GM18867 (cell line): Measurements from ENCODE around the gene FERD3L.

ENCODE experiments used
- ATAC-seq: cut with Tn5 transposase; IDR thresholded peaks from one replicate; pipeline ENCODE4 v1.9.1; 2021; ENCODE audit warnings: mild to moderate bottlenecking, moderate library complexity; ENCODE audit not compliant: unreplicated experiment

Gene FERD3L

DNA sequence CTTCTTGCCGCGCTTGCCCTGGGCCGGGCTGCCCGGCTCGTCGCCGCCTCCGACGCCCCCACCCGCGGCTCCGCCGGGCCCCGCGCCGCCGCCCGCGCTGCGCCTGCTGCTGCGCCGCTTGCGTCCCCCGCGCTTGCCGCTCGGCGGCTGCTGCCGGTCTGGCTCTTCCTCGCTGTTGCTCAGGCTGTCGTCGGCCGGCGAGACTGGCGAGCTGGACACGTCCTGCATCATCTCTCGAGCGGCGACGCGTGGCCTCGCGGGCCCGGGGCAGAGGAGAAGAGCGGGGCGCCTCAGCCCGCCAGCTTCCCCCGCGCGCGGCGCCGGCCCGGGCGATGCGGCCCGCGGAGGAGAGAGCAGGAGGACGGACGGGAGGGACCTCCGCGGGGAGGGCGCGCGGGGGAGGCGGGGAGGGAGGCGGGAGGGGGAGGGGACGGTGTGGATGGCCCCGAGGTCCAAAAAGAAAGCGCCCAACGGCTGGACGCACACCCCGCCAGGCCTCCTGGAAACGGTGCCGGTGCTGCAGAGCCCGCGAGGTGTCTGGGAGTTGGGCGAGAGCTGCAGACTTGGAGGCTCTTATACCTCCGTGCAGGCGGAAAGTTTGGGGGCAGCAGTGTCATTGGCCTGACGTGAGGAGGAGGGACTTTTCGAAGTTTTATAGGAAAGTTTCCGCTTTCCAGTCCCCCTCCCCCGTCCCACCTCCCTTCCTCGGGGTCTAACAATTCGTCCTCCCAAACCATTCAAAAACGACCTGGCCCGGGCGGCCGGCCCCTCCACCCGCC lies 27.9 kb downstream of the FERD3L start, which contains the start of gene TWIST1:
Gene TWIST1 (minus strand): TSS at position 546 of the 779 bp plus-strand sequence. CDS start 315 bp downstream, at position 231.
- peak; percentile 35 for ATAC-seq

- ATAC-seq = peak; percentile 24
Measured at GRCh38 chr7:19116121-19117090, 28.8 kb downstream of the FERD3L start.

DNA sequence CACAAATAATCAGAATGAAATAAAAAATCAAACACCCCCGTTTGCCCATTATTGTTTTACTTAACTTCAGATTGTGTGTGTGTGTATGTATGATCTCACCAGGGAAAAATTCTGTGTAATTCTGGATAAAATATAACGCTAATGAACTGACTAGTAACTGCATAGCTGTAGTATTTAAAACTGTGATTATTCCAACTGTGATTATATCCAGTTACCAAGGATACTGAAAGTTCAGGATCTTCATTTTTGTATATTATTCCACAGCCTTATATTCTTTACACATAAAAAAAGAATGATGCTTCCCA lies 30.7 kb downstream of the FERD3L start:
- ATAC-seq = no peak

DNA sequence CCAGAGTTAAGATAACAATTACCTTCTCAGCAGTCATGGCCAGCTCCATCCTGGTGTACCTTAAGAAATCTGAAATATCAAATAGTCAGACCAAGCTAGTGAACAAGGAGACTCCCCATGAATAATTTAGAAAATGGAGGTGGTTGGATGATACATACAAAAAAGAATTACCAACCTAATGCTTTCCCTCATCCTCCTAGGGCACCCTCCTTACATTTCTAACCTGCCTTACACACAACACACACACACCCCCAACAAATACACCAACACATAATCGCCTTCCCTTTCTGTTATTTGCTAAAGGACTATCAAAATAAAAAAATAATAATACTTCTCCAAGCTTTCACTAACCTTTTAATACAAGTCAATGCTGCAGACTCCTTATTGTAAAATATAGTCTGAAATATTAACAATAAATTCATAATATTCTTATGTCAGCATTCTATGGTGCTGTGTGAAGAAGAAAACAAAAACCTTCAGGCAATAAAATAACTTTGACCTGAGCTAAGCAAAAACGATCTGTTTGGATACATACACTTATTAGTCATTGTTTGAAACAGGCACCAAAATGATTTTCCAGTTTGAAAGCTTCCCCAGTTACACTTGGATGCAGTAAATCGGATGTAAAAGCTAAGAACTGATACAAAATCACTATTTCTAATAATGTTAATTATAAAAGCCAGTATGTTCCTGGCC lies 31.2 kb downstream of the FERD3L start:
- no peak for ATAC-seq

GRCh38 chr7:19113002-19113350 lies 32.2 kb downstream of the FERD3L start:
- ATAC-seq = no peak

GRCh38 chr7:19112274-19113001 lies 32.8 kb downstream of the FERD3L start:
- no peak for ATAC-seq

DNA sequence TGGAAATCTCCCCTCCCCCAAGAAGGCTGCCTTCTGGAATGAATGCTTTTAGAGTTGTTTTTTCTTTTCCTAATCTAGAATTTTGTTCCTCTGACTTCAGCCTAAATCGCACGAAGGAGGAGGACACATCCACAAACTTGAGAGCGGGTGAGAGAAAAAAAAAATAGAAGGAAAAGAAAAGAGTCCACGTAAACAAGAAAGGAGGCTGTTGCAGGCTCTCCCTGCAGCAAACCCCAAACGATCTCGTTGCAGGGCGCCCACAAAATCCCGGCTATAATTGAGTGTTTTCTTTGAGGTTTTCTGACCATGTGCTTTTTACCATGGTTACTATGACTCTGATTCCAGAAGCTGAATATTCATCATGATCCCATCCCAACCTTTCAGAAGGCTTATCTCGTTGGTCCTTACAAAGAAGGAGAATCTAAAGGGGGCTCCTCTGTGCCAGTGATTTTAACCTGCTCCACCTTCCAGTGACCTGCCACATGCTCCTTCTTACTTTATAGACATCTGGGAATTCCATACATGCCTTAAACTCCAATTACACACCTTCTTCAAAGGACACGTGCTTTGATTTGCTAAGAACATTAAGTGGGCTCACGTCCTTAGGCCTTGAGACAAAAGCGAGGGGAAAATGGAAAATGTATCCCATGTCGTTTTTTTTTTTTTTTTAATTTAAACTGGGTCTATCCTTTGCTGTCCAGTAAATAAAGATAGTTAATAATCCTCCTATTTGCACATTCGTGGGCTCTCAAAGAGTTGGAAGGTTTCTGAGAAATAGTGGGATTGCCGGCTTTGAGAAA lies 33.5 kb downstream of the FERD3L start:
- ATAC-seq = no peak

DNA sequence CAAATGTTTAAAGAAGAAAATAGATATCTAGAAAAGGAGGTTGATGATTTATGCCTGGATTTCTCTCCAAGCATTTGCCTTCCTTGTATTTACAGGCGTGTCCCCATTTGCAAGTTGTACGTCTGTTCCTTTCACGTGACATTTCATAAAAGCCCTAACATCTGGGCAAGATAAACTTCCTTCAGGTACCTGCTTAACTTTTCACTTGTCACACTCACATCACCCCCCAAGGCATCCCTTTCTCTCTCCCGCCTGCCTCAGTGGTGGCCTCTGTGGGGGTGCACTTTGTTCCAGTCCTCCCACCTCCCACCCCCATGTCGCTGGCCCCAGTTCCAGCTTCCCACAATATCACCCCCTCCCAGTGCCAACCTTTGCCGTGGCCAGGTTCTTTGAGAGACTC lies 34.4 kb downstream of the FERD3L start:
- no peak for ATAC-seq

DNA sequence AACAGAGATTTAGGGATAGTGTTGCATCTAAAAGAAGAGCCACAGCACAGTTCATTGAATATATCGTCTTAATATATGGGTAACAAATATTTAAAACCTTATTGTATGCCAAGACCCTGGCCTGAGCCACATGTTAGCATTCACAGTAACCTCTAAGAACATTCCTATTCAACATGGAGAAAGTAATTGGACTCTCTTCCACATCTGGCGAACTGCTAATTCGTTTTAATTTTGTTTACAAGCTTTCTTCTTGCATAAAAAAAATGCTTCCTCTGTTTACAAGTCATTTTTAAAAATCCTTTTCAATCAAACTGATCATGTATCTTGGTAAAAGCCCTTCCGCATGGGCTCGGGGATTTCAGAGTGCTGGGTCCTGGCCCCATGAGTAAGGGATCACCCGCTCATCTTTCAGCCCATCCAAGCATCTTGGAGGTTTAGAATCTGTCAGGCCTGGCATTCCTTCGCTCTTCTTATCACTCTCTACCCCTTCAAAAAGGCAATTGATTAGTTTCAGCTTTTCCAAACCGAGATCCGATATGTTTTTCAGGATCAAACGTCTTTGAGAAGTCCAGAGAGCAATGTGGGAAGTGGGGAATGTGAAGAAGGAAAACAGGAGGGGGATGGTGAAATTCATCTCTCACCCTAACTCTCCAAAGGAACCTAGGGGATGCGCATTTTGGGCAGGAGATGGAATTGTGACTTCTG lies 35.0 kb downstream of the FERD3L start:
- ATAC-seq = no peak

- ATAC-seq = no peak
Measured at GRCh38 chr7:19109000-19109946, 35.9 kb downstream of the FERD3L start.

- ATAC-seq = no peak
Measured at GRCh38 chr7:19107356-19108146, 37.7 kb downstream of the FERD3L start.

- no peak for ATAC-seq
Measured at GRCh38 chr7:19107081-19107355, 38.2 kb downstream of the FERD3L start.

- no peak for ATAC-seq
Measured at GRCh38 chr7:19106241-19107080, 38.8 kb downstream of the FERD3L start.

DNA sequence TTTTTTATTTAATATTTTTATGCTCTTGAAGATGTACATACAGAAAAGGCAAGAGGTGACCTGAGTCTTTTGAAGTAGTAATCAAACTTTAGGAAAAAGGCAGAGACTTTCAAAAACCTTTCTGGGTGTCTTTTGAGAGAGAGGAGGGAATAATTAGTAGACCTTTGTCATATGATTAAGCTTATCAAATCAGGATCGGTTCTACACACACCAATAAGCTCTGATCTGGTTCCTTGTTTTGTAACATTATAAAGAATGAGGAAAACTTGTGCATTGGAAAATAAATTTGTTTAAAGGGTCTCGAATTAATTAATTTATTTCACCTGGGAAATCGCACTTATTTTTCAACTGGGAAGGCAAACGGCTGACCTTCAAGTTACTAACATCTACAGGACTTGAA lies 39.7 kb downstream of the FERD3L start:
- no peak for ATAC-seq

DNA sequence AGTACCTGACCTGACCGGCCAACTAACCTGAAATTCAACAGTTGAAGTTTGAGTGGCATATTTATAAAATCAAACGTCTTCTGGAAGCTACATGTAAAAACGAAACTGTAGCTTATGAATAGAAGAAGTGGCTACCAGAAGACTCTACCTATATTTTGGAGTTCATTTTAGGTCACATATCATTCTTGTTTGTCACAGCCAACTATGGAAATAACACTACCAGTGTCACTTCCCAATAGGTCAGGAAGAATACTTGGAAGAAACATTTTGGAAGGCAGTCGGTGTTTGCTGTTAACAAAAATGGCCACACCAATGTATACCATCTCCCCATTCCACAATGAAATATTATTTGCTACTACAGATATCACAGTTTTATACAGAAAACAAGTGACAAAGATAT lies 40.4 kb downstream of the FERD3L start:
- ATAC-seq = no peak

GRCh38 chr7:19102884-19103283 lies 42.3 kb downstream of the FERD3L start:
- ATAC-seq = no peak

DNA sequence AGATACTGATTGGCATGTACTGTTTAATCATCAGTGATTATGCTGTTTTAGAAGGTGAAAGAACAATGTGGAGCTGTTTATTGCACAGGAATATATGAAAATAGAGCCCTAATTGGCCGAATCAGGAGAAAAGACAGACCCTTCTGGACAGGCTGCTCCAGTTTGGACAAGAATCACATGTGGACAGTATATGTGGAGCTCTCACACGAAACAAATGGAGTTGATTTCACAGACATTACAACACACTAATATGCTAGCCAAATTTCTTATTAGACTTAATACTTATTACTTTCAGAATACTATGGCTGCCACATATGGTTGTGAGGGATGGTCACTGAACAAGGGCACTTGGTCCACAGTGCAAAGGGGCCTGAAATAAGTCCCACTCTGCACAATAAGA lies 43.3 kb downstream of the FERD3L start:
- ATAC-seq = no peak
